H1 (cell line): Measurements from ENCODE around the gene GIMAP5. TPM values are rescaled to one million over a fixed set of nuclear protein-coding genes. Genes with fewer than 3 reads are reported as not detected.

Experiments
- EZH2 ChIP-seq: fragments of 200-600 bp; sonication (generic); IDR thresholded peaks from 2 replicates; pipeline ENCODE4 v1.7.1; 2012; ENCODE audit warnings: low read depth, mild to moderate bottlenecking, moderate library complexity, low read length, inconsistent platforms; ENCODE audit not compliant: severe bottlenecking
- polyA plus RNA-seq, 7 experiments: library from polyadenylated mRNA; depleted of rRNA in 3 of 7; stranded (reverse) in 5 of 7; unstranded in 2 of 7; fragments of >200 nt in 5 of 7; fragments of 200-250 nt in 2 of 7; gene quantifications; 1 replicate in 5 of 7; 2 replicates in 1 of 7; 4 replicates in 1 of 7; pipeline versions ENCODE4 v1.2.1 to v1.2.3, GENCODE V29; 2011 to 2013; ENCODE audit warnings: missing spikeins in 2 of 7, mixed read lengths in 2 of 7
- total RNA-seq: library from RNA; stranded (reverse); fragmentation: NEBNext Ultra II Directional; extraction: Animal tissue kit (Norgen Biotek cat#: 25700); gene quantifications from 2 replicates; pipeline ENCODE4 v1.2.1, GENCODE V29; 2021

GIMAP5 gene
- total and polyA plus RNA-seq, 2 of the 8 experiments (the other 6 are each of a cell fraction or from before 2014, with no cell fraction given): not detected

GRCh38 chr7:150781961-150782360 lies 44.7 kb downstream of the GIMAP5 start (continued):
- no peak for TF ChIP-seq EZH2
- TF ChIP-seq, all 59 proteins: peak for 0
